ENCODE results near the gene RNF13. TPM values are rescaled to one million over a fixed set of nuclear protein-coding genes. Genes with fewer than 3 reads are reported as not detected.

The RNF13 gene
- total RNA-seq, 1 donor from 2014 or later: 49.9 TPM

DNA sequence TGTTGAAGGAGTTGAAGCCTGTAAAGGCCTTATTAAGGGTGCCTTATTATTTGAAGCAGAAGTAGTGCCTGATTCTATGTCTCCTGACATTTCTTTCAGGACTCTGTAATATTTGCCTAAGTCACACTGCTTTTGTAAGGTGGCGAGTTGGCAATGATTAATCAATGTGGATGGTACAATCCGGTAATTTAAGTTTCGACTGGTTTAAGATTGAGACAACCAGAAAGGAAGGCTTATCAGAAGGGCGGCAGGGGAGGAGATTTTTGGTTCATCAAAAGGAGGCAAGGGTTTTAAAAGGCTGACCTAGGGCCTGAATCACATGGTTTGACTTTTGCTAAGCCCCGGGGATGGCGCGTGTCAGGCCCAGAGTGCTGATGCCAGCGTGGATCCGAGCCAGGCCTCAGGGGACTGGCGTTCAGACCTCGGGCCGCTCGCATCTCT, 830 bp upstream of the RNF13 start:
- H3K79me2 ChIP-seq (ENCODE audit: insufficient read depth, low read length): peaks cover 39% of the 10 kb centered on the region
- H3K4me3 ChIP-seq (ENCODE audit: insufficient read depth, low read depth, low read length): peak overlapping the region; percentile 89
- DNase-seq (ENCODE audit: low read depth): no peak
- peaks cover 34% of the 10 kb centered on the region for H4K20me1 ChIP-seq (ENCODE audit: insufficient read depth, low read length)
- peaks cover 18% of the 10 kb centered on the region for H3K4me1 ChIP-seq (ENCODE audit: insufficient read depth, low read length)
- H3K9ac ChIP-seq (ENCODE audit: low read length): peak overlapping the region; percentile 89
- peak overlapping the region; percentile 93 for H3K4me2 ChIP-seq (ENCODE audit: low read length)
- Mint-ChIP-seq H3K9me3 (ENCODE audit: unreplicated experiment) (no peaks in the 10 kb centered on the region), H3K4me1 (ENCODE audit: low read depth, unreplicated experiment) (peaks cover 31% of the 10 kb centered on the region), H3K4me3 (ENCODE audit: unreplicated experiment) (peak overlapping the region; percentile 94), H3K27me3 (ENCODE audit: low read depth, unreplicated experiment) (no peaks in the 10 kb centered on the region), H3K27ac (ENCODE audit: unreplicated experiment) (peak overlapping the region; percentile 98), H3K36me3 (ENCODE audit: low read depth, unreplicated experiment) (no peaks in the 10 kb centered on the region)
- H3K27me3 ChIP-seq (ENCODE audit: insufficient read depth, low read length): no peaks in the 10 kb centered on the region
- TF ChIP-seq, protein P1, sequence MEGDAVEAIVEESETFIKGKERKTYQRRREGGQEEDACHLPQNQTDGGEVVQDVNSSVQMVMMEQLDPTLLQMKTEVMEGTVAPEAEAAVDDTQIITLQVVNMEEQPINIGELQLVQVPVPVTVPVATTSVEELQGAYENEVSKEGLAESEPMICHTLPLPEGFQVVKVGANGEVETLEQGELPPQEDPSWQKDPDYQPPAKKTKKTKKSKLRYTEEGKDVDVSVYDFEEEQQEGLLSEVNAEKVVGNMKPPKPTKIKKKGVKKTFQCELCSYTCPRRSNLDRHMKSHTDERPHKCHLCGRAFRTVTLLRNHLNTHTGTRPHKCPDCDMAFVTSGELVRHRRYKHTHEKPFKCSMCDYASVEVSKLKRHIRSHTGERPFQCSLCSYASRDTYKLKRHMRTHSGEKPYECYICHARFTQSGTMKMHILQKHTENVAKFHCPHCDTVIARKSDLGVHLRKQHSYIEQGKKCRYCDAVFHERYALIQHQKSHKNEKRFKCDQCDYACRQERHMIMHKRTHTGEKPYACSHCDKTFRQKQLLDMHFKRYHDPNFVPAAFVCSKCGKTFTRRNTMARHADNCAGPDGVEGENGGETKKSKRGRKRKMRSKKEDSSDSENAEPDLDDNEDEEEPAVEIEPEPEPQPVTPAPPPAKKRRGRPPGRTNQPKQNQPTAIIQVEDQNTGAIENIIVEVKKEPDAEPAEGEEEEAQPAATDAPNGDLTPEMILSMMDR (IDR thresholded peaks at IDR 0.05; ENCODE audit: insufficient read depth, low read depth, low read length): no peak
- no peak for TF ChIP-seq EZH2 (IDR thresholded peaks at IDR 0.05; ENCODE audit: insufficient read depth, low read length)
- no peaks in the 10 kb centered on the region for H3K36me3 ChIP-seq (ENCODE audit: insufficient read depth, low read length)
- H2AFZ ChIP-seq (ENCODE audit: low read depth, low read length): peak overlapping the region; percentile 98
- peak overlapping the region; percentile 94 for H3K27ac ChIP-seq (ENCODE audit: low read depth, low read length)
- FAIRE-seq: no peak
- no peaks in the 10 kb centered on the region for H3K9me3 ChIP-seq (ENCODE audit: insufficient read depth, low read depth, low read length)

DNA sequence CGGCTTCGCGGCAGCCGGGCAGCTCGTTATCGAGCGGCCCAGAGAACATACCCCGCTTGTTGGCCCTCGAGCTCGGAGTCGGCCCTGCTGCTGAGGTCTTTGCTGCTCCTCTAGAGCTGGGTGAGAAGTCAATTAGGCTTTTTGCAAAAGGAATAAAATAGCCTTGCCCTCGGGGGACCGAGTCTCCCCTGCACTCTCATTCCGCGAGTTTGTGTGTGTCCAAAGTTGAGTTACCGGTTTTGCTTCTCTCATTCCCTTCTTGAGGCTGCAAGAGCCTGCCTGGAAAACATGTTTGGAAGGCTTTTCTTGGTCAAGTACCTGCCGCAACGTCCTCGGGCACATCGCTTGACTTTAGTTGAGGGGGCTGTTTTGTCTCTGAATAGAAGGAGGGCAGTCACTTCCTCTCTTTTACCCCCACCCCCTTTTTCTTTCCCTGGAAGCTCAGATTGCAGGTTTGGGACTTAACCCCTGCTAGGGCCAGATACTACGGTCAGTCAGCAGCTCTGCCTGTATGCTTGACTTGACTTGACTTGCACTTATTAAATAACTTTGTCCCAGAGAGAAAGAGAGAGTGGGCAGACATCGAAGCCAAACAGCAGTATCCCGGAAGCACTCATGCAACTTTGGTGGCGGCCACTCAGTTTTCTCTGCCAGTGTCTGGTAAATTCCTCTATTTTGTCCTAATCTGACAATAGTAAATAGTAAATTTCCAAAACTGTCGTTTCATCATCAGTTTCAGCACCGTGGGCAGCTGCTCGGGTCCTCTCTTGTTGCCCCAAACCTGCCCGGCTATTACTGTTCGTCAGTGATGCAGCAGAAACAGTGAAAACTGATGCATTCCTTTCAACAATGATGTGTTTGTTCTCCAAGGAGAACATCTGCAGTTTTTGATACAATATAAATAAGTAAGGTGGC, 609 bp downstream of the RNF13 start:
- Histone ChIP-seq H3K27me3 (ENCODE audit: insufficient read depth, low read length) (no peaks in the 10 kb centered on the region), H2AFZ (ENCODE audit: low read depth, low read length) (peak overlapping the region; percentile 98), H3K9ac (ENCODE audit: low read length) (peak overlapping the region; percentile 89), H3K36me3 (ENCODE audit: insufficient read depth, low read length) (no peaks in the 10 kb centered on the region), H3K79me2 (ENCODE audit: insufficient read depth, low read length) (peaks cover 53% of the 10 kb centered on the region), H3K4me1 (ENCODE audit: insufficient read depth, low read length) (peaks cover 15% of the 10 kb centered on the region), H3K4me2 (ENCODE audit: low read length) (peak overlapping the region; percentile 93), H3K4me3 (ENCODE audit: insufficient read depth, low read depth, low read length) (peak overlapping the region; percentile 89), H4K20me1 (ENCODE audit: insufficient read depth, low read length) (peaks cover 49% of the 10 kb centered on the region), H3K27ac (ENCODE audit: low read depth, low read length) (peak overlapping the region; percentile 94), H3K9me3 (ENCODE audit: insufficient read depth, low read depth, low read length) (no peaks in the 10 kb centered on the region)
- H3K9me3 Mint-ChIP-seq (ENCODE audit: unreplicated experiment): no peaks in the 10 kb centered on the region
- H3K27ac Mint-ChIP-seq (ENCODE audit: unreplicated experiment): peak overlapping the region; percentile 98
- H3K27me3 Mint-ChIP-seq (ENCODE audit: low read depth, unreplicated experiment): no peaks in the 10 kb centered on the region
- FAIRE-seq: no peak
- no peaks in the 10 kb centered on the region for H3K36me3 Mint-ChIP-seq (ENCODE audit: low read depth, unreplicated experiment)
- peaks cover 30% of the 10 kb centered on the region for H3K4me1 Mint-ChIP-seq (ENCODE audit: low read depth, unreplicated experiment)
- peak overlapping the region; percentile 94 for H3K4me3 Mint-ChIP-seq (ENCODE audit: unreplicated experiment)
- DNase-seq (ENCODE audit: low read depth): peak; percentile 39
- TF ChIP-seq EZH2 (IDR thresholded peaks at IDR 0.05; ENCODE audit: insufficient read depth, low read length): no peak
- TF ChIP-seq, protein P1 (IDR thresholded peaks at IDR 0.05; ENCODE audit: insufficient read depth, low read depth, low read length): no peak
